ENCODE results near the gene ORAI2.
"Not testable (repeated sequence)": the region's sequence is repeated elsewhere in the genome, so short reads cannot be mapped to it uniquely, and the experiment has no call there.

The ORAI2 gene

DNA sequence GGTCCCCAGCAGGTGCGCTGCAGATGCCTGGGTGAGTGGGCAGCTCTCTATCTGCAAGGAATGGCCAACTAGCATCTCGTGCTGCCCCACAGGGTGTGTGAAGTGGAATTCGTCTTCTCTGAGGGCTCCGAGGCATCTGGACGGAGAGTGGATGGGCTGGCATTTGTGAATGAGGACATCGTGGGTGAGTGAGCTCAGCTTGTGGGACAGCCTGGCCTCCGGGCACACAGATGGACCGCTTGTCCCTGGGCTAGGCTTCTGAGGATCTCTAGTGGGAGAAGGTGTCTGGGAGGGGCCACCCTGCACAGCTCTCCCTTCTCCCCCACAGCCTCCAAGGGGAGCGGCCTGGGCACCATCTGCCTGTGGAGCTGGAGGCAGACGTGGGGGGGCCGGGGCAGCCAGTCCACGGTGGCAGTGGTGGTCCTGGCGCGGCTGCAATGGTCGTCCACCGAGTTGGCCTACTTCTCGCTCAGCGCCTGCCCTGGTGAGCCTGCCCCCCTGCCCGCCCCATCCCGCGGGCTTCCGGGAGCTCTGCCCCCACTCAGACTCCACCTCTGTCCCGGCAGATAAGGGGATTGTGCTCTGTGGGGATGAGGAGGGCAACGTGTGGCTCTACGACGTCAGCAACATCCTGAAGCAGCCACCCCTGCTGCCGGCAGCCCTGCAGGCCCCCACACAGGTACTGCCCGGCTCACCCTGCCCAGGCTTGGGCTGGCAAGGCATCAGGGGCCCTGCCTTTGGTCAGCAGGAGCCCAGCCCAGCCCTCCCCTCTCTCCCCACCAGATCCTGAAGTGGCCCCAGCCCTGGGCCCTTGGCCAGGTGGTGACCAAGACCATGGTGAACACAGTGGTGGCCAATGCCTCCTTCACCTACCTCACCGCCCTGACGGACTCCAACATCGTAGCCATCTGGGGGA lies 39.0 kb downstream of the ORAI2 start:
- DNase-seq = no peak

DNA sequence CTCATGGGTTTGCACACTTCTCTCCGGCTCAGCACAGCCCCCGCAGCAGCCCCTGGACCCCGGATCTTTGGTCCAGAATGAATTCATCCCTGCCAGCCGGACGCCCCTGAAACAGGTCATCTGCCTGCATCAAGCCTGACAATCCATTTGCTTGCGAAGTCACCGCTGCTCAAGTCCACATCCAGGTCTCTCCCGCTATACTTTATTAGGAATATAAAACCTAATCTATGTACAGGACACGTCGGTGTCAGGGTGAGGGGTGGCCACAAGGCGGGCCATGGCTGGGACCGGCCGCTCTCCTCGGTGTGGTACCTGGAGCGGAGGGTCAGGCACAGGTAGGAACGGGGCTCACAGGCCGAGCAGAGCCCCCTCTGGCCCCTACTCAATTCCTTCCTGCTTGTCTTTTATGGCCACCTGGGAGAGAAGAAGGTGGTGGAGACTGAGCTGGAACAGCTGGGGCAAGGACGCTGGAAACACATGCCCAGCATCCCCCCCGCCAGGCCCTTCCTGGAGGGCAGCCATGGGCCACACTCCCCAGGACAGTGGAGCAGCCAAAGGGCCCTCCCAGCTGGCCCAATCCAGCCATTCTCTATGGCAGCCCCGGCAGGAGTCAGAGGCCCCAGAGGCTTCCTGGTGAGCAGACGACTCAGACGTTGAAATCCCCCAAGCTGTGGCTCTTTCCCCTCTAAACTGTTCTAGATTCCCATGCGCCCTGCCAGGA lies 40.1 kb downstream of the ORAI2 start:
- DNase-seq = no peak

DNA sequence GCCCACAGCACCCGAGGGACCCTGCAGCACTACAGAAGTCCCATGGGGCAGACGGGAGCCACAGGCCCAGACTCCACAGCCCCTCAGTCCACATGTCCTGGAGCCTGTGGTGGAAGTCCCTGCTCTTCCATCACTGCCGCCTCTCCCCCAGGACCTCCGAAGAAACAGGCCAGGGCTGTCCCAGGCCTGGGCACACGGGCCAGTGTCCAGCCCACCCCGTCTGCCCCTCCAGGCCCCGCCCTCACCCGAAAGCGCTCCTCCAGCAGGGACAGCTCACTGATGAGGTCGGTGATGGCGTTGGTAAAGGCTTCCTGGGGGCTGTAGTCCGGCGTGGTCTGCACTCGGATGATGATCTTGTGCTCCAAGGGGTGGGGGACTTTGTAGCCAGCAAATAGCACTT lies 40.7 kb downstream of the ORAI2 start:
- not testable (repeated sequence) for DNase-seq

DNA sequence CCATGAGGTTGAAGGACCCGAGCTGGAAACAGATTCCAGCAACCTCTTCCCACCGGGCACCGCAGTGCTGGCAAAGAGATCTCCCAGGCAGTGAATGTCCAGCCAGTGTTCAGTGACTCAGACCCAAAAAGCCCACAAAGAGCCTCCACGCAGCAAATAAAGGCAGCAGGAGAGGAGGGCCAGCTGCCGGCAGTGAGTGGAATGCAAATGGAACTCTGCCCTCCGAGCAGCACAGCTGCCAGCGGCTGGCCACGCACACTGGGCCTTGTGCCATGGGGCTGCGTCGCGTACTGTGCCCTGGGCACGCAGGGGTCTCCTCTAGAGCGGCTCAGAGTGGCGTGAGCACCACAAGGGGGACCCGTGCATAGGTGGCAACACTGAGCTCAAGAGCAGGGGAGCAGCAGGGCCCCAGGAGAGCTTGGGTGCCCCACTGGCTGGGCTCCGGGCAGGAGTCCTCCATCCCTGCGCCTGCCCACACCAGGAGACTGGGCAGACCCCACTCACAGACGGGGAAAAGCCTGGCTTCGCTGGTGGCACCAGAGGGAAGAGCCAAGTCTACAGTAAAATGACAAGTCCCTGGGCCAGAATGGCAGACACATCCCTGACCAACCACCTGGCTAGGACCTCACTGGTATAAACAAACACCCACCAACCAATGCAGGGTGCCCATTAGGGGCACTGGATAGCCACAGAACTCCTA lies 41.5 kb downstream of the ORAI2 start:
- DNase-seq = not testable (repeated sequence)

DNA sequence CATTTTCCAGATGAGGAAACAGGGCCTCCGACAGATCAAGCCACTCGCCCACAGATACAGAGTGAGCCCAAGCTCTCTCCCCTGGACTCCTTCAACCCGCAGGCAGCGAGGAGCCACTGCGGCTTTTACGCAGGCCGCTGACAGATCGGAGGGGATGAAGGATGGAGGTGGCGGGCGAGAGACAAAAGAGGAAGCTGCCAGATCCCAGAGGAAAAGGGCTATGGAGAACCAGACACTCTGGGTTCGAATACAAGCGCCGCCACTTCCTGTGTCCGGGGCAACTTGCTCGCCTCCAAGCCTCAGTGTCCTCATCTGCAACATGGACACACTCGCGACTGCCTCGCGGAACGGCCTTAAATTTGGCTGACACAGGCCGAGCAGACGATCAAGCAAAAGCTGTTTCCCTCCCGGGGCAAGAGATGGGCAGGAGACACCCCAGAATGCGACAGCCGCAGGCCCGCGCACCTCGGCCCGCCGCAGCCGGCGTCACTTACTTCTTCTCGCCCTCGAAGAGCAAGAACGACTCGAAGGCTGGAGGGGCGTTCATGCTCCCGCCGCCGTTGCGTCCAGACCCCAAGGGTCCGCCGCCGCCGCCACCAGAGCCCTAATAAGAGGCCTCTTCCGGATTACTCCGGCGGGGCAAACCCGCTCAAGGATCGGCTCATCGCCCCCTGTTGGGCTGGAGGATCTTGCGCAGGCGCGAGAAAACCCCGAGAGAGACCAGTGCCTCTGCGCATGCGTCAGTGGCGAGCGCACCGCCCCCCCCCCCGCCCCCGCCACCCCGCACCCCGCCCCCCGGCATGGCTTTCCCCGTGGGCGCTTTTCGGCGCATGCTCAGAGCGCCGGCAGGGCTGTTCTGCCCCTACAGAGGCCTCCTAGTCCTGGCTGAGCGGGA lies 45.2 kb downstream of the ORAI2 start, which contains the start of gene POLR2J:
POLR2J (minus strand) TSS at position 609 of the 895 bp plus-strand sequence; CDS start at position 547, 62 bp downstream.
- DNase-seq = not testable (repeated sequence)

DNA sequence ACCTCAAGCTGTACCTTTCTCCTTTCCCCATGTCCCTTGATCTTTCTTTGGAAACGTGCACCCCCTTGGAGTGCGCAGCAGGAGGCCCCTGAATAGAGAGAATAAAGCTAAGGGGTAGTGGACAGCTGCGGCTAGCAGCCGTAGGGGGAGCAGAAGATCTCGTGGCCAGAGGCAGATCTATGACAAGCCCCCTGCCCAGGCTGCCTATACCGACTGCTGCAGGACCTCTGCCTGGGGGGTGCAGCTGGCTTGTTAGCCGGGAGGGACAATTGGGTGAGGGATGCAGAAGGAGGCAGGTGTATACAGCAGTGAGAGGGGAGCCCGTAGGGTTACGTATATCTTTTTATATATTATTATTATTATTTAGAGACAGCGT lies 45.8 kb downstream of the ORAI2 start:
- DNase-seq = not testable (repeated sequence)

DNA sequence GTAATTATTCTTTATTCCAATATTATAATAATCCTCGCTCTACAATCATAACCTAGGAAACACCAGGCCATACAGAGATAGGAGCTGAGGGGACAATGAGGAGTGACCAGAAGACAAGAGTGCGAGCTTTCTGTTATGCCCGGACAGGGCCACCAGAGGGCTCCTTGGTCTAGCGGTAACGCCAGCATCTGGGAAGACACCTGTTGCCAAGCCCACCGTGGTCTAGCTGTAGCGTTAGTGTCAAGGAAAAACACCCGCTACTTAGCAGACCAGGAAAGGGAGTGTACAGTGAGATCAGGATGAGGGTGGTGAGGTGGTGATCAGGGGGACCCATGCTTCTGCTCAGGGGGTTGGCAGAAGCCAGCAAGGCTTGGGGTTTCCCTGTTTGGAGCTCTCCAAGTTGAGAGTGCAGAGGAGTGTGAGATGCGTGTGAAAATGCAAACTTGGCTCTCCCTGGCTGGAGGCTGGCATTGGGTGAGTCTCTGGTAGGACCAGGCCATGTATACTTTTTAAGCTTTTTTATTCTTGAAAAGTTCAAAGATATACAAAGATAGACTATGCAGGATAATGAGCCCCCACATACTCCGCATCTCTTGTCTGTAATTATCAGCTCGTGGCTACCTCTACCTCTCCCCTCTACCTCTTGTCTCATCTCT lies 46.7 kb downstream of the ORAI2 start:
- not testable (repeated sequence) for DNase-seq

DNA sequence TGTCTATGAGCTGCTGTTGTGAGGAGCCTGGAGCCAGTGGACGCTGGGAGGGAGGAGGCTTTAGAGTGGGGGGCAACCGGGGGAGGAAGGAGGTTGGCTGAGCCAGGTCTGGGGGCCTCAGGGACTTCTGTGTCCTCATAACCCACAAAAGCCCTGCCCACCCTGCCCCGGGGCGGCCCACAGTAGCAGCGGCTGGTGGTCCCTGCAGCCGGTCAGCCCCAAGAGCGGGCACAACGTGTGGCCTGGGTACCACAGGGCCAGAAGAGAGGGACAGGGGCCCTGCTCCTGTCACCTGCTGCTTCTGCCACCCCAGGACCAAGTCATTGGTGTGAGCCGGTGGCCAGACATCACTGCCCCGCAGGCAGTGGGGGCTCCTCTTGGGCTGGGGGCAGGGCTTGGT lies 48.6 kb downstream of the ORAI2 start:
- DNase-seq = not testable (repeated sequence)

DNA sequence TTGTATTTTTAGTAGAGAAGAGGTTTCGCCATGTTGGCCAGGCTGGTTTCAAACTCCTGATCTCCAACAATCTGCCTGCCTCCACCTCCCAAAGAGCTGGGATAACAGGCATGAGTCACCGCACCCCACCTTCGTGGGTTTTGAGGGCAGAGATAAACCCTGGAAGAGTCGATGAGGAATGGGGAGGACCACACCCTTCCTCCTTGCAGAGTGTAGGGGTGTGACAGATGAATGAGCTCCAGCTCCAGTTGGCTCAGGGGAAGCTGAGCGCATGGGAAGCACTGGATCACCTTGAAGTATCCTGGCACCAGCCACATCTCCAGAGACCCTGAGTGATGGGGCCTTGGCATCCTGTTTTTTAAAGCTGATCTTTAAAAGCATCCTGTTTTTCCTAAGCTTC lies 50.9 kb downstream of the ORAI2 start:
- DNase-seq = not testable (repeated sequence)

DNA sequence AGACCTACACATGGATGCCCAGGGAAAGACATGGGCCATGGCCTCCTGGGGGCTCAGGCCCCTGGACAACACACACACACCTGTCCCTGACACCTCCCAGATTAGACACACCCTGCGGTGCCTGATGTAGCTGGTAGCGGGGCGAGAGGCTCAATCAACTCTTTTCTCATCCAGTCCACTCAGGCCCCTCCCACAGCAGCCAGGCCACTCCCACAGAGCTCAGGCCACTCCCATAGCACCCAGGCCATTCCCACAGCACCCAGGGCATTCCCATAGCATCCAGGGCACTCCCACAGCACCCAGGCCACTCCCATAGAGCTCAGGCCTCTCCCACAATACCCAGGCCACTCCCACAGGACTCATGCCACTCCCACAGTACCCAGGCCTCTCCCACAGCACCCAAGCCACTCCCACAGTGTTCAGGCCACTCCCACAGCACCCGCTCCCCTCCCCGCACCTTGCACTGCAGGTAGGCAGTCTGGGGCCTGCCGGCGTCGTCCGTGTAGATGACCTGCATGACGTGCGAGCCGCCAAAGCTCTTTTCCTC lies 57.2 kb downstream of the ORAI2 start:
- DNase-seq = not testable (repeated sequence)

DNA sequence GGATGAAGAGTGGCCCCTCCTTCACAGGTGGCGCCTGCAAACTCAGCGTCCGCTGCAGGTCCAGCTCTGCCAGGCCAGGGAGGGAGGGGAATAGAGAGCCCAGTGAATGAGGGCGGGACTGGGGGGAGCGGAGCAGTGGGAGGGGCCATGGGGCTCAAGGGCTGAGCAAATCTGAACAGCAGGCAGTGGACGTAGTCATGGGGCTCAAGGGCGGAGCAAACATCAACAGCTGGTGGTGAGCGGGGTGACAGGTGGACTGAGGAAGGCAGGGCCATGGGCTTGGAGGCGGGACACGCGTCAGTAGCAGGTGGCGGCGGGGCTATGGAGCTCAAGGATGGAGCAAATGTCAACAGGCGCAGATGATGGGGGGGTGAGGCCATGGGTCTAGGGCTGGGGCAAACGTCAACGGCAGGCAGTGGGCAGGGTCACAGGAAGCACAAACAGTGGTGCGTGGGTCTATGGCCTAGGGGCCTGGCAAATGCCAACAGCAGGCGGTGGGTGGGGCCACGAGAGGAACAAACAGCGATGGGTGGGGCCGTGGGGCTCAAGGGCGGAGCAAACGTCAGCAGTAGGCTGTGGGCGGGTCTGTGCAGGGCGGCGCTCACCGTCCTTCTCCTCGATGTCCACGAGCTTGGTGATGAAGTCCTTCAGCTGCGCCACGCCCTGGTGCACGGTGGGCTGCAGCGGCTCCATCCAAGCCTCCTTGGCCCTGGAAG lies 60.0 kb downstream of the ORAI2 start:
- DNase-seq = not testable (repeated sequence)

DNA sequence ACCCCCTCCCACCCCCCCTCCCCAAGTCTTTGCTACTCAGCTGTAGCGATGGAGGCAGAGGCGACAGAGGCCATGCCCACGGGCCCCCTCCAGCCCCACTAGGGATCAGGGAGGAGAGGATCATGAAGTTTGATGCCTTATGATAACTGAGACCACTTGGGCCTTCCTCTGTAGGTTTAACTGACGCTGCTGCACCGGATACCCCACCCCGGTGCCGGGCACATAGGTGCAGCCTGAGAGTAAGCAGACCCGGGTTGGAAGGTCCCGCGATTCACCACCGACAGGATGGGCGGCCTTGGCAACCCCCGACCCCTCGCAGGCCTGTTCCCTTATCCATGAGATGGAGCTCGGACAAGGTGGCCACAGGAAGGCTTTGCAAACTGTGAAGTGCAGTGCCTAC lies 60.7 kb downstream of the ORAI2 start:
- not testable (repeated sequence) for DNase-seq

DNA sequence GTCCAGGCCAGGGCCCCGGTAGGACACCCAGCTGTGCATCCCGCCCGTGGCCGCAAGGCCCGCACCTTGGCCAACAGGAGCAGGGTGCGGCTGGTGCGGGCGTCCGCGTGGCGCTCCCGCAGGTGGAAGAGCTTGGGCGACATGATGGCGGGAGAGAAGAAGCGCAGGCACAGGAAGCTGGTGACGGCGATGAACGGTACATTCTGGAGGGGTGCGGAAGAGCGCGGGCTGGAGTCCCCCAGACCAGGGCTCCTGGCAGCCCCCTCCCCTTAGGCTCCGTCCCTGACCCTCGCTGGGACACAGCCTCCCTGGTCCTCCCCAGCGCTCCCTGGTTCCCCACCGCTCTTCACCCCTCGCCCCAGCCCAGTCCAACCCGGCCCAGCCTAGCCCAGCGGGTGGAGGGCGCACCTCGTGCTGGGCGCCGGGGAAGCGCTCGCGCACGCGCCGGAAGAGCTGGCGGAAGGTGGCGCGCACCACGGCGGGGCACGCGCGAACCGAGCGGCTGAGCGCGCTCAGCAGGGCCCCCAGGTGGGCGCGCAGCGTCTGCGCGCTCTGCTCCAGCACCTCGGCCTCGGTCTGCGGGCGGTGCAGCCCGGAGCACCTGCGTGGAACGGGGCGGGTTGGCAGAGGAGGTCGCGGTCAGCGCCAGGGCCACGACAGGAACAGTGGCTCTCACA lies 61.2 kb downstream of the ORAI2 start:
- not testable (repeated sequence) for DNase-seq

DNA sequence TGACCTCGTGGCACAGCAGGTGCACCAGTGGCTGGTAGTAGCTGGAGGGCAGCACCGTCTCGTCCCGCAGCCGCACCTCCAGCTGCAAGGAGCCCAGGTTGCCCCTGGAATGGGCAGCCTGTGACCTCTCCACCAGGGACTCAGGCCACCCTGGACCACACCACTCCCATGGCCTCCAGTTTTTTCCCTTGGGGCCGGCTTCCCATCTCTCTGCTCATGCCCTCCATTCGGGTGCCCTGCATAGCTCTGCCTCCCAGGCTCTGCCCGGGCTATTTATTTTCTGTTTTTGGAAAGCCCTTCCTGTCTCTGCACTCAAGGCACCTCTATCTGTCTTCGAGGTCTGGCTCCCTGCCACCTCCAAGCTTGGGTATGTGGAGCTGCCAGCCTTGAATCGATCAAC lies 63.5 kb downstream of the ORAI2 start:
- not testable (repeated sequence) for DNase-seq

DNA sequence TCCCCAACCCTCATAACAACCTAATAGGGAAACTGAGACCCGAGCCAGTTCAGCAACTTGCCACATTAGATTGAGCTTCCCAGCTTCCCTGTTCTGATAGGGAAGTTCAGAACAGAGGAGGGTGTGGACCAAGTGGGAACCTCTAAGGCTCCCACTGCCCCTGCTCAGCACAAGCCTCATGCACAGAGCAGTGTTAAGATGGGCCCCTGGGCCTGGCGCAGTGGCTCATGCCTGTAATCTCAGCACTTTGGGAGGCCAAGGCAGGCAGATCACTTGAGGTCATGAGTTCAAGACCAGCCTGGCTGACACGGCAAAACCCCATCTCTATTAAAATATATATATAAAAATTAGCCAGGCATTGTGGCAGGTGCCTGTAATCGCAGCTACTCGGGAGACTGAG lies 63.9 kb downstream of the ORAI2 start:
- not testable (repeated sequence) for DNase-seq

DNA sequence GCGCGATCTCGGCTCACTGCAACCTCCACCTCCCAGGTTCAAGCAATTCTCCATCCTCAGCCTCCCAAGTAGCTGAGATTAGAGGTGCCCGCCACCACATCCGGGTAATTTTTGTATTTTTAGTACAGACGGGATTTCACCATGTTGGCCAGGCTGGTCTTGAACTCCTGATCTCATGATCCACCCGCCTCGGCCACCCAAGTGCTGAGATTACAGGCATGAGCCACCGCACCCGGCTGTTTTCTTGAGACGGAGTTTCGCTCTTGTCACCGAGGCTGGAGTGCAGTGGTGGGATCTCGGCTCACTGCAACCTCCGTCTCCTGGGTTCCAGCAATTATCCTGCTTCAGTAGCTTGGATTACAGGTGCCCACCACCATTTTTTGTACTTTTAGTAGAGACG lies 64.9 kb downstream of the ORAI2 start:
- not testable (repeated sequence) for DNase-seq

DNA sequence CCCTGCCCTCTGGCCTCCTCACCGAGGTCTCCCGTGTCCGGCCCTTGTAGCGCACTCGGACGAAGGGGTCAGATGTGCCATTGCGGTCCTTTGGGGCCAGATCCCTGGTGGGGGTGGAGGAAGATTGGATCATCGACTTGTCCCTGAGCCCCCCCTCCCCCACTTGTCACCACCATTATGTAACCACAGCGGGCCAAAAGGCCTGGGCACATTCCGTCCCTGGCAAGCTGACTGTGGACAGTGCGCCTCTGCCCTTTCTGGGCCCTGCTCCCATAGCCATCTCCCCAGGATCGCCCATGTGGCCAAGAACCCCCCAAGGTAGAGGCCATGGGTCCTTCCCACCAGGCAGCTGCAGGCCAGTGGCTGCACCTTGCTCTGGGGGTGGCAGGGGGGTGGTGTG lies 69.8 kb downstream of the ORAI2 start:
- not testable (repeated sequence) for DNase-seq

DNA sequence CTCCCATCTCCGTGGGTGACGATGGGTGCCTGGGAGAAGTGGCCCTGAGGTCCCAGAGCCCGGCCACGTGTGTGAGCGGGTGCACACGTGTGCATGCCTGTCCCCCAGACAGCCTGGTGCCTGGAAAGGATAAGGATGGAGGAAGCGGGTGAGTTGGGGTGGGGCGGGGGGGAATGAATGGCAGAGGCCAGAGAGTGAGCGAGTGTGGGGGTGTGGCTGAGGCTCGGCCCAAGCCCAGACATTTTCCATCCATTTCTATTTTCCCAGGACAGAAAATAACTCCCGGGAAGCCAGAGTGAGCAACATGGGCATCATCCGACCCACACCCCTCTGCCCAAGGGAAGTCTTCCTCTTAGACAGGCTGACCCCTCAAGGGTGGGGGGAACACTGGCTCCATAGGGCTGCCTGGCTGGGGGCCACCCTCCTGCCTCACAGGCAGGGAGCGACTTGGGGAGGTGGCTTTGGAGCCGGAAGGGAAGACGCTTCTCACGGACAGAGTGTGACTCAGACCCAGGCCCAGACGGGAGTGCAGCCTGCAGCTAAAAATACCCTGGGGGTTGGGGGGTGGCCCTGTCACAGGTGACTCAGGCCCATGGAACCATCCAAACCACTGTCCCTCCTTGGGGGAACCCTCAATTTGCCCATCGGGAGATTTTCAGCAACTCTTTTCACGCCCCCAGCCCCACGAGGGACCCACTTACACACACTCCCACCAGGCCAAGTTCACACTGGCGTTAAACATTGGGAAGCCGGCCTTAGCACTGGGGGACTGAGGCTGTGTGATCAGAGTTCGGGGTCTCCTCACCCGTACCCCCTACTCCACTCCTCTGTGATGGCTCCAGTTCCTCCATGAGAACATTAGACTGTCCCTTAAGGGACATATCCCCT lies 72.2 kb downstream of the ORAI2 start:
- not testable (repeated sequence) for DNase-seq

Measured in DMS 273 treated with DMSO at 0.1 percent for 48 hours (cell line).